GM19395 (cell line): ENCODE measurements around the gene NELL2.

Source experiments
- ATAC-seq: cut with Tn5 transposase; IDR thresholded peaks from one replicate; pipeline ENCODE4 v1.9.1; 2021; ENCODE audit warnings: mild to moderate bottlenecking, moderate library complexity; ENCODE audit not compliant: unreplicated experiment

Gene NELL2

GRCh38 chr12:44550377-44550776 is 325.7 kb downstream of the NELL2 start:
- no peak for ATAC-seq

DNA sequence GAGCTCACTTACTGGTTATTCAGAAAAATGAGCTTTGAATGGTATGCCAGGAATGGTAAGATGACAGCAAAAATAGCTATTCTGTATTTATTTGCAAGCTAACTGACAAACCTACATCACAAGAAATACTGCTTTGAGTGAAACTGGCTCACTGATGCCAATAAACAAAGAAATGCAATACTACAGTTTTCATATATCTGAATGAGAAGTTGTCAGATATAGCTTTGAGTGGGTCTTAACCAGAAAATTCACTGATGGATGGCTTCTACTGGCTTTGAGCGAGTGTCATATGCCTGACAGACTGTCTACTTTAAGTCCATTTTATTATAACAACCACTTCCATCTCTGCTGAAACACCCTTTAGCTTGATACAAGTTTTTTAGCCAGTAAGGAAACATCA is 330.1 kb downstream of the NELL2 start:
- ATAC-seq: no peak

GRCh38 chr12:44544018-44544417 is 332.1 kb downstream of the NELL2 start:
- no peak for ATAC-seq

- ATAC-seq: no peak
These were observed 333.4 kb downstream of the NELL2 start for GRCh38 chr12:44542716-44543115.

DNA sequence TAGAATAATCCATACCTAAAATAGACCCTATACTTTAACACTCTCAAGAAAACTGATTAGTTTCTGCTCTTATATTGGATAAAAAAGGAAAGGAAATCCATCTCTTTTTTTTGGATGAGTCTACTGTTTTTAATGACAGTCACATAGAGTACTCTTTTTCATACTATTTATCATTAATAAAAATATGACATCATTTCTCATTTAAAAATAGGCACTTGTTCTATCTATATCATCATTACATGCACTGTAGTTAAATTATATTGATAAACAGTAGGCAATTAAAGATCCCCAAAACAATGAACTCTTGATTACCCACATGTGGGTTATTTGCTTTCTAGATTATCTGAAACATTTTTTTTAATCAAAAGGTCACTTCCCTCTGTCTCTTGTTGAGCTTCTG is 338.8 kb downstream of the NELL2 start:
- no peak for ATAC-seq

- no peak for ATAC-seq
These were observed 343.2 kb downstream of the NELL2 start for GRCh38 chr12:44532940-44533339.

GRCh38 chr12:44531320-44531971 is 344.7 kb downstream of the NELL2 start:
- ATAC-seq: no peak

- no peak for ATAC-seq
These were observed 349.4 kb downstream of the NELL2 start for GRCh38 chr12:44526655-44527182.

DNA sequence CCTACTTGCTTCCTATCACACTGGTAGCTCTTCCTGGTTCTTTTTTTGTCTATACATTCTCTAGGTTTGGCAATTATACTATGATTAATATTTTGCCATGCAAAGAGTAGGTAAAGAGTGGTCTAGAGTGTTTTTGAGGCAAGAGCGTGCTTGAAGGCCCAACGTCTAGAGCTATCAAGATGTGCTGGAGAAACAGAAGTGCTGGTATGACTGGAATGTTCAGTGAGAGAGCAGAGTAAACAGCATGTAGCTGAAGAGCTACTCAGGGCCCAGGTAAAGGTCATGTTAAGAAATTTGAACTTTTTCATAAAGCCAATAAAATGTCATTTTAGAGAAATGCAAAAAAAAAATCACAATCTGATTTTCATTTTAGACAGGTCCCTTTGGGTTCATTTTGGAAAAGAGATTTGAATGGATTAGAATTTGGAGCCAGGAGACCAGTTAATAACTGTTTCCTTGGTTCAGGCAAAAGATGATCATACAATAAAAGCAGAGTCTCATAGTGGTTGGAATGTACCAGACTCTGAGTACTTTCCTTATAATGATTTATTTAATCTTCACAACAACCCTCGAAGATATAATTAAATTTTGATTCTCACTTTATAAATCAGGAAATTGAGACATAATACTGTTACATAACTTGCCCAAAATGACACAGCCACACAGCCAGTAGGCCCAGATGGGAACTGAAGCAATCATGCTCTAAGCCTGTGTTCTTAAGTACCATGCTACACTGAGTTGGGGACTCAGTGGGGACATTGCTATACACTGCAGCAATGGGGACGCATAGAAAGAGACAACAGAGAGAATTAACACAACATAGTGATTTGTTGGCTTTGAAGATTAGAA is 350.1 kb downstream of the NELL2 start:
- no peak for ATAC-seq

DNA sequence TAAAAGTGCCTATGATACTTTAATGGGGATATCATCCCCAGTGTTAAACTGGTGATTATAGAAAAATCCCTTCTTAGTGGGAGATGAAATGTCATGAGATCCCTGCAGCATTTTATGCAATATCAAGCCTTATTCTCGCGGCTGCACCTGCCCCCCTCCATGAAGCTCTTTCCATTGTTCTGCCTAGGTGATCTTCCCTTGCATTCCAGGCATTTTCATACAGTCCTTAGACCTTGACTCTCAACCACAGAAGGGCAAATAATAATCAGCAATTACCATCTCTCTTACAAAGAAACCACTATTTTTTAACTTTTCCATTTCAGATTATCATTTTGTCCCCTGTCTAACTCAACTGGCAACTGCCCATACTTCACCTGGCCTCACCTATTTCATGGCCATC is 352.3 kb downstream of the NELL2 start:
- no peak for ATAC-seq

DNA sequence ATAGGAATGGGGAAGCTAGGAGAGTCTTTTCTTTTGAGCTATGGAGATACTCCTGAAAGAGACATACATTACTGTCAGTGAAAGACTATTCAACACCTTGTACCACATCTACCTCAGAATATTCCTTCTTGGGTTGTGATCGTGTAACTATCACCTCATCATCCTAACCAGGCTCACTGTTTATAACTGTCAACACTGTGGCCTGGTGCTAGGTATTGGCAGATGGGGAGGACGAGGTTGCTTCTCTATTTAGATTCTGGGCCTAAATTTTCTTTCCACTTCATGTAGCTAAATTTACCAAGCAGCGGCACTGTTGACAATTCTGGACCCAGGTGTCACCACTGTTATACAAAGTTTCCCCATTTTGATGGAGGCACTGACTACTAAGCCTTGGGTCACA is 354.4 kb downstream of the NELL2 start:
- ATAC-seq: no peak

DNA sequence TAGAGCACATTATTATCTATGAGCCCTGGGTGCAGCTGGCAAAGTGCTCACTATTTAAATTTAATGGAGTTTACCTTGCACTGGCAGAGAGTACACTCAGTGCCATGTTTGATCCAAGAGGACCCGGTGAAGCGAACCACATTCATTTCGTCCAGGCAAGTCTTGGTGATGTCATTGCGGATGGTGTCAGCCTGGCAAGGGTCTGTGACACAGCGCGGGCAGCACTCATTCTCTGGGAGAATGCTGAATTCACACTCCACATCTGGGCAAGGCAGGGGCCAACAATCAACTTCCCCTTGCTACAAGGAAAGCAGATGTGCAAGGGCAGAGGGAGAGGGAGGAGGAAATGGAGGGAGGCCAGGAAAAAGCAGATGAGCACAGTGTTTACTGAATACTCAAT is 356.2 kb downstream of the NELL2 start:
- no peak for ATAC-seq

DNA sequence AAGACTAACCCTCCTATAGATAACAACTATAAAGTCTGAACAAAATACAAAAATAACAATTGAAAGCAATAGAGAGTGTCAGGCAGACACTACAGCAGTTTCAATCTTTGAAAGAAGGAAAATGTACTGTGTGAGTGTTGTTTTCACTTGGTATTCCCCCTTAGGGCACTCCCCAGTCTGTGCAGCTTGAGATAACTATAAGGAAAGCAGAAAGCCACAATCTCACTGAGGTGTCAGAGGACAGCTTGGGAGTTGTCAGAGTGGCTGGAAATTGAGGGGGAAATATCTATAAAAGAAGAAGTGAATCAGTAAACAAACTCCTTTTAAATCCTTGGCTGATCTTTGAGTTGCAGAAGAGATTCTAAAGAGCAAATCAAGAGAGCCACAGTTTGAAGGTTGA is 364.8 kb downstream of the NELL2 start:
- no peak for ATAC-seq

DNA sequence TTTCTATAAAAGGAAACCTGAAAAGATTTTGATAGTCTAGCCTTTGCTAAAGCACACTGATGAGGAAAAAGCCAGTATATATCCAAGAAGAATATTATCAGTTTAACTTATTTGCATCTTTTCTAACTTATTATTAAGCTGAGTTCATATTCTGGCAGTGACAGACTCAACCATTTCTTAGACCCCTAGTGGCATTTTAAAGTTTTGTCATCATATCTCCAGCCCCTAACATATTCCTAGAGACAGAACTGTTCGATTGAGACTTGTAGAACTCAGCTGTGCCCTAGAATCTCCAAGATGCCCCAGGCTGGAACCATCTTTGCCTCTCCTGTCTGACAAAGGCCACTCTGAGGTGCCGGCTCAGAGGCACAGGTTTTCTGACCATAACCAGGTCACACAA is 365.6 kb downstream of the NELL2 start:
- no peak for ATAC-seq

DNA sequence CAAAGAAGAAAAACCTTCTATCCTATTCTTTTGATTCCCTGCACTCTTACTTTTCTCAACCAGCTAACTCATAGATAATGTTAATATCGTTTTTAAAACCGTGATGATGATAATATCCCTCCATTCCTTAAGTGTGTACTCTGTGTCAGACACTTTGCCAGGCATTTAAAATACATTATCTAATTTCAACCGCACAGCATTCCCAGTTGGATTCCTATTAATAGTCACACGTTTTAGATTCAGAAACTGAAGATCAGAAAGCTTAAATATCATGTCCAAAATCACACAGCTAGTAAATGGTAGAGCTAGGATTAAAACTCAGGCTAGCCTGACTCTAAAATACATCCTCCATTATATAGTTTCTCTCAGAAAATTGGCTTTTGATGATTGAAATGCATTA is 366.0 kb downstream of the NELL2 start:
- no peak for ATAC-seq

- ATAC-seq: no peak
These were observed 366.6 kb downstream of the NELL2 start for GRCh38 chr12:44509471-44509870.

GRCh38 chr12:44507461-44507860 is 368.7 kb downstream of the NELL2 start:
- ATAC-seq: no peak

- no peak for ATAC-seq
These were observed 371.3 kb downstream of the NELL2 start for GRCh38 chr12:44504799-44505198.

DNA sequence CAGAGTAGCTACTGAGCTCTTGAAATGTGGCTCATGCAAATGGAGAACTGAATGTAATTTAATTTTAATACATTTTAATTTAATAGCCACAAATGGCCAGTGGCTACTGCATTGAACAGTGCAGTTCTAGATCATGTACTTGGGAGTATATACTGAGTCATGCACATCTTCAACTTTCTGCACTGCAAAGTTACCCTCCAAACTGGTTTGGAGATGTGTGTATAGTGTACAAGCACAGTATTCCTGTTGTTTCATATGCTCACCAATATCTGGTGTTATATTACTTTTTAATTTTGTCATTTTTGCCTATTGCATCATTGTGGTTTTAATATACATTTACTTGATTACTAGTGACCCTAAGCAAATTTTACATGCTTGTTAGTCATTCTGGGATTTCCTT is 372.8 kb downstream of the NELL2 start:
- no peak for ATAC-seq

DNA sequence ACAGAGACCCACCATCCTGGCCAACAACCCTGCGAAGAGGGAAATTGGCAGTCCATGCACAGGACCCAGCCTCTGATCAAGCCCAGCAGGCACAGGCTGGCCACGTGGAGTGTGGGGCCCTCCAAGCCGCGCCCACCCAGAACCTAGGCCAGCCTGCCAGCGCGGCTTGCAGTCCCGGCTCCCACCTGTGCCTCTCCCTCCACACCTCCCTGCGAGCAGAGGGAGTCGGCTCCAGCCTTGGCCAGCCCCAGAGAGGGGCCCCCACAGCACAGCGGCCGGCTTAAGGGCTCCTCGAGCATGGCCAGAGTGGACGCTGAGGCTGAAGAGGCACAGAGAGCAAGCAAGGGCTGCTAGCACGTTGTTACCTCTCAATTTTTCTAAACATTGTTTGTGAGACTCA is 373.4 kb downstream of the NELL2 start:
- no peak for ATAC-seq

- ATAC-seq: no peak
These were observed 375.7 kb downstream of the NELL2 start for GRCh38 chr12:44500423-44500822.

DNA sequence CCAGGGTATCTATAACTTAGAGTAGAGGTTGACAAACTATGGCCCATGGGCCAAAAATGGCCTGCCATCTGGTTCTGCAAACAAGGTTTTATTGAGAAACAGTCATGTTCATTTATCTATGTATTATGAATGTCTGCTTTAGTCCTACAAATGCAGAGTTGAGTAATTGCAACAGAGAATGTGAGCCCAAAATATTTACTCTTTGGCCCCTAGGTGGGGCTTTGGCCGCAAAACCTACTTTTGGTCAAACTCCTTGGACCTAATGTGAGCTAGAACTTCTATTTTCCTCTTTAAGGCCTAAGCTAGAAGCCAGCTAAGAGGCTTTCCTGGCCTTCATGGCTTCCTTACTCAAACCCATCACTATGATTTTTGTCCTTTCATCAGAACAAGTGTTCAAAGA is 379.1 kb downstream of the NELL2 start:
- ATAC-seq: no peak
